Measurements from ENCODE around the gene HCAR2.
"Not testable (repeated sequence)": the region's sequence is repeated elsewhere in the genome, so short reads cannot be mapped to it uniquely, and the experiment has no call there.

Gene HCAR2

GRCh38 chr12:122715211-122715610, 12.1 kb upstream of the HCAR2 start:
- not testable (repeated sequence) for DNase-seq

- not testable (repeated sequence) for DNase-seq
These were observed 10.5 kb upstream of the HCAR2 start for GRCh38 chr12:122713491-122714188.

GRCh38 chr12:122711266-122711665, 8.1 kb upstream of the HCAR2 start:
- DNase-seq, result not testable (repeated sequence)

- not testable (repeated sequence) for DNase-seq
These were observed 7.2 kb upstream of the HCAR2 start for GRCh38 chr12:122710341-122710740.

GRCh38 chr12:122709287-122709686, 6.1 kb upstream of the HCAR2 start:
- not testable (repeated sequence) for DNase-seq

- not testable (repeated sequence) for DNase-seq
These were observed 684 bp upstream of the HCAR2 start for GRCh38 chr12:122703841-122704240.

- DNase-seq, result not testable (repeated sequence)
These were observed 1.7 kb downstream of the HCAR2 start for GRCh38 chr12:122701481-122701880.

GRCh38 chr12:122700038-122700710, 3.0 kb downstream of the HCAR2 start:
- not testable (repeated sequence) for DNase-seq

- DNase-seq, result not testable (repeated sequence)
These were observed 6.2 kb downstream of the HCAR2 start for GRCh38 chr12:122696922-122697321.

GRCh38 chr12:122691566-122691965, 11.6 kb downstream of the HCAR2 start:
- no peak for DNase-seq

GRCh38 chr12:122688291-122688690, 14.9 kb downstream of the HCAR2 start:
- no peak for DNase-seq

- no peak for DNase-seq
These were observed 16.1 kb downstream of the HCAR2 start for GRCh38 chr12:122687086-122687485.

- no peak for DNase-seq
These were observed 16.6 kb downstream of the HCAR2 start for GRCh38 chr12:122686538-122686937.

GRCh38 chr12:122684297-122684813, 18.8 kb downstream of the HCAR2 start:
- DNase-seq, result no peak

- DNase-seq, result no peak
These were observed 21.3 kb downstream of the HCAR2 start for GRCh38 chr12:122681814-122682213.

- DNase-seq, result not testable (repeated sequence)
These were observed 22.2 kb downstream of the HCAR2 start for GRCh38 chr12:122680989-122681388.

- DNase-seq, result not testable (repeated sequence)
These were observed 26.4 kb downstream of the HCAR2 start for GRCh38 chr12:122676781-122677180.

- not testable (repeated sequence) for DNase-seq
These were observed 27.1 kb downstream of the HCAR2 start for GRCh38 chr12:122676015-122676414.

GRCh38 chr12:122672515-122672914, 30.6 kb downstream of the HCAR2 start:
- no peak for DNase-seq

- DNase-seq, result no peak
These were observed 33.6 kb downstream of the HCAR2 start for GRCh38 chr12:122669397-122670070.

GRCh38 chr12:122668268-122668667, 34.9 kb downstream of the HCAR2 start:
- DNase-seq, result no peak

- no peak for DNase-seq
These were observed 37.4 kb downstream of the HCAR2 start for GRCh38 chr12:122665759-122666158.

GRCh38 chr12:122665349-122665748, 37.8 kb downstream of the HCAR2 start:
- no peak for DNase-seq

GRCh38 chr12:122661938-122662337, 41.2 kb downstream of the HCAR2 start:
- DNase-seq, result no peak

Measured in DMS 273 treated with DMSO at 0.1 percent for 48 hours (cell line).